Measurements from ENCODE around the gene SLFN5.
"Not testable (repeated sequence)": the region's sequence is repeated elsewhere in the genome, so short reads cannot be mapped to it uniquely, and the experiment has no call there.

The SLFN5 gene

GRCh38 chr17:35242805-35243560, at the start of gene SLFN5:
TSS of gene SLFN5 (plus strand) at chr17:35243072. CDS start at chr17:35258691, 15,619 bp downstream.
- DNase-seq: no peak

- DNase-seq: not testable (repeated sequence)
These were observed 48.9 kb upstream of the SLFN5 start, which contains the start of gene SLC35G3 for GRCh38 chr17:35194001-35194400. TSS of gene SLC35G3 (minus strand) at chr17:35194393. CDS start at chr17:35194307, 86 bp downstream.

- not testable (repeated sequence) for DNase-seq
These were observed 47.8 kb upstream of the SLFN5 start for GRCh38 chr17:35195062-35195461.

GRCh38 chr17:35202582-35202981, 40.3 kb upstream of the SLFN5 start:
- DNase-seq: not testable (repeated sequence)

- no peak for DNase-seq
These were observed 32.1 kb upstream of the SLFN5 start for GRCh38 chr17:35210741-35211140.

GRCh38 chr17:35212668-35213067, 30.2 kb upstream of the SLFN5 start:
- DNase-seq: no peak

- DNase-seq: no peak
These were observed 29.4 kb upstream of the SLFN5 start for GRCh38 chr17:35213412-35213940.

GRCh38 chr17:35214192-35214591, 28.7 kb upstream of the SLFN5 start:
- no peak for DNase-seq

- no peak for DNase-seq
These were observed 28.1 kb upstream of the SLFN5 start for GRCh38 chr17:35214631-35215273.

GRCh38 chr17:35217107-35217506, 25.8 kb upstream of the SLFN5 start:
- DNase-seq: no peak

- DNase-seq: no peak
These were observed 24.0 kb upstream of the SLFN5 start for GRCh38 chr17:35218915-35219314.

- DNase-seq: no peak
These were observed 20.4 kb upstream of the SLFN5 start for GRCh38 chr17:35222452-35222851.

GRCh38 chr17:35224436-35224835, 18.4 kb upstream of the SLFN5 start:
- DNase-seq: no peak

GRCh38 chr17:35227546-35227945, 15.3 kb upstream of the SLFN5 start:
- DNase-seq: no peak

- DNase-seq: no peak
These were observed 13.2 kb upstream of the SLFN5 start for GRCh38 chr17:35229638-35230037.

GRCh38 chr17:35234315-35234714, 8.6 kb upstream of the SLFN5 start:
- not testable (repeated sequence) for DNase-seq

GRCh38 chr17:35235289-35235688, 7.6 kb upstream of the SLFN5 start:
- no peak for DNase-seq

- DNase-seq: no peak
These were observed 7.0 kb upstream of the SLFN5 start for GRCh38 chr17:35235917-35236316.

GRCh38 chr17:35236821-35237220, 6.1 kb upstream of the SLFN5 start:
- no peak for DNase-seq

- DNase-seq: no peak
These were observed 4.1 kb upstream of the SLFN5 start for GRCh38 chr17:35238821-35239220.

- DNase-seq: no peak
These were observed 3.0 kb upstream of the SLFN5 start for GRCh38 chr17:35239823-35240222.

GRCh38 chr17:35240861-35241260, 2.0 kb upstream of the SLFN5 start:
- no peak for DNase-seq

- no peak for DNase-seq
These were observed 1.4 kb upstream of the SLFN5 start for GRCh38 chr17:35241520-35241919.

GRCh38 chr17:35242158-35242804, 591 bp upstream of the SLFN5 start:
- DNase-seq: no peak

All from SHP77 (cell line).